Stimulated activated CD4-positive, alpha-beta T cell treated with anti-CD3 and anti-CD28 coated beads, Interleukin-4, amount 100 ng/mL, for 24 hours (primary cell): ENCODE results near the gene ATP11A.
"Not testable (repeated sequence)": the region's sequence is repeated elsewhere in the genome, so short reads cannot be mapped to it uniquely, and the experiment has no call there.

Experiments
- DNase-seq: peaks from one replicate; pipeline ENCODE4 v3.0.0-alpha.2; 2020

The ATP11A gene

DNA sequence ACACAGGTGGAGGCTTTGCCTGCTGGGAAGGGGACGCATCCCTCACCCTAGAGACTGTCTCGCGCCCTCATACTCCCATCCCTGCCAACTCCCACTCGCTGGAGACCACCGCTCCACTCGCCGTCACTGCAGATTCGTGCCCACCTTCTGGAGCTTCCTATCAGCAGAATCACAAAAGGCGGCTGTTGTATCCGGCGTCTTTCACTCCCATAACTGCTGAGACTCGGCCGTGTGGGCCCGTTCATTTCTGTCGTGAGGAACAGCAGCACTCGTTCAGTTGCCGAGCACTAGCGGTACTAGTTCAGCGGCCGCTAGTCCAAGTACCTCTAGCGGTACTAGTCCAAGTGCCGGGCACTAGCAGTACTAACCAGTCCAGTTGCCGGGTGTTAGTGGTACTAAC lies 154.6 kb downstream of the ATP11A start:
- no peak for DNase-seq

- no peak for DNase-seq
These were observed 155.0 kb downstream of the ATP11A start for GRCh38 chr13:112844879-112845278.

DNA sequence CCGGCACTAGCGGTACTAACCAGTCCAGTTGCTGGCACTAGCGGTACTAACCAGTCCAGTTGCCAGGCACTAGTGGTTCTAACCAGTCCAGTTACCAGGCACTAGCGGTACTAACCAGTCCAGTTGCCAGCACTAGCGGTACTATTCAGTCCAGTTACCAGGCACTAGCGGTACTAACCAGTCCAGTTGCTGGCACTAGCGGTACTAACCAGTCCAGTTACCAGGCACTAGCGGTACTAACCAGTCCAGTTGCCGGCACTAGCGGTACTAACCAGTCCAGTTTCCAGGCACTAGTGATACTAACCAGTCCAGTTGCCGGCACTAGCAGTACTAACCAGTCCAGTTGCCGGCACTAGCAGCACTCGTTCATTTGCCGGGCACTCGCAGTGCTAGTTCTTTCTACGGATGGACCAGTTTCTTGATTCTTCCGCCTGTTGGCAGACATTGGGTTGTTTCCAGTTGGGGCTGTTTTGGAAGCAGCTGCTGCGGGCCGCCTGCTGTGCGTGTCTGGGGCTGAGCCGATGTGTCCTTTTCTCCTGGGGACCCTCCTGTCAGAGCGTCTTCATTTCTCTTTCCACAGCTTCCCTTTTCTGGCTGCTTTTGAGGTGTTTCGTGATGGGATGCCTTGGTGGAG lies 155.8 kb downstream of the ATP11A start:
- no peak for DNase-seq

DNA sequence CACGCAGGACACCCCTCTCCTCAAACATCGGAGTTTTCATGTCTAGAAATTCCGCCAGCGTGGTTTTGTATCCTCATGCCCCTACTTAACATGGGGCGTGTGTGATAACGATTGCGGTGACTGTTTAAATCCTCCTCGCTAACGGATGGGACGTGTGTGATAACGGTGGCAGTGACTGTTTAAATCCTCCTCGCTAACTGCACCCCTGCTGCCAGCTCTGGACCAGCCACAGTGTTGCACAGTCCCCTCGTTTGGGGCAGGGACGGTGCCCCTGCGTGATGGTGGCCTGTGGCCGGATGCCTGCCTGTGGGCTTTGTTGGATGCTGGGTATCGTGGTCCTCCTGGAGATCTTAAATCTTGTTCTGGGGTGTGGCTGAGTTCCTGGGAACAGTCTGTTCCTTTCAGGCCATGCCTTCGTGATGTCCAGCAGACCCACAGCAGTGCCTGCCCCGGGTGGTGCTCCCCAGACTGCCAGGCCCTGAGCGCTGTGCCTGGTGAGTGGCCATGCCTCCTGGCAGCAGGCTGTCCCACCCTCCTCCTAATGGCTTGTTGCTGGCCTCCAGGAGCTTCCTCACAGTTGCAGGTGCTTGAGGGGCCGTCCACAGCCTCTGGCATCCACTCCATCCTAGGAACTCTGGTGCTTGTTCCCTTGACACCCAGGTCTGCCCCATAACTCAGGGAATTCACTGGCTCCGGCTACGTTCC lies 156.7 kb downstream of the ATP11A start:
- no peak for DNase-seq

GRCh38 chr13:112849500-112849899 lies 159.7 kb downstream of the ATP11A start:
- no peak for DNase-seq

GRCh38 chr13:112850273-112850672 lies 160.4 kb downstream of the ATP11A start:
- DNase-seq, result no peak

DNA sequence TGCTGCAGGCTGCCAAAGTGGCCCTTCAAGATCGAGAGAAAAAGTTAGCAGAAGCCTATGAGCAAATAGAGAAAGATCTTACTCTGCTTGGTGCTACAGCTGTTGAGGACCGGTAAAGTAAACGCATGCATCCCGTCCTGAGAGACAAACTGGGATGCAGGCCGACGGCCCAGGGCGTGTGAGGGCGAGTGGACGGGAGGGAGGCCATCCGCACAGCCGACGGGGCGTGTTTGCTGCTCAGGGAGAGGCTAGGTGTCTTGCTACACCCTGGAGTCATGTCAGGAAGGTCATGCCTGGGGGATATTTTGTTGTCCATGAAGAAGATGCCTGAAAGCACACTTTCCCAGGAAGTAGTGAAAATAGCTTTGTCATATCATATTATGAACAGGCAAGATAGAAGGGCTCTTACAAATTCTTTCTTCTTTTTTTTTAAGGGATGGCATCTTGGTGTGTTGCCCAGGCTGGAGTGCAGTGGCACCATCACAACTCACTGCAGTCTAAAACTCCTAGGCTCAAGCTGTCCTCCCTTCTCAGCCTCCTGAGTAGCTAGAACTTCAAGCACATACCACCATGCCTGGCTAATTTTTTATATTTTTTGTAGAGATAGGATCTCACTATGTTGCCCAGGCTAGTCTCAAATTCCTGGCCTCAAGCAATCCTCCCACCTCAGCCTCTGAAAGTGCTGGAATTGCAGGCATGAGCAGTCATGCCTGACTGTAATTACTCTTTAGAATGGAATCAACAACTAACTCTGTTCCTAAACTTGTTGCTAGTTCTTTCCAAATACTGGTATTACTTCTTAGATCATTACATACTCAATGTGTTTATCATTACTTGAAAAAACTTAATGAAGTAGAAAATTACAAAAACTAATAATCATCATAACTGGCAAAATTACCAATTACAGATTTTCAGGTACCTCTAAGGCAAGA lies 161.5 kb downstream of the ATP11A start:
- DNase-seq, result no peak

GRCh38 chr13:112852392-112852791 lies 162.6 kb downstream of the ATP11A start:
- no peak for DNase-seq

DNA sequence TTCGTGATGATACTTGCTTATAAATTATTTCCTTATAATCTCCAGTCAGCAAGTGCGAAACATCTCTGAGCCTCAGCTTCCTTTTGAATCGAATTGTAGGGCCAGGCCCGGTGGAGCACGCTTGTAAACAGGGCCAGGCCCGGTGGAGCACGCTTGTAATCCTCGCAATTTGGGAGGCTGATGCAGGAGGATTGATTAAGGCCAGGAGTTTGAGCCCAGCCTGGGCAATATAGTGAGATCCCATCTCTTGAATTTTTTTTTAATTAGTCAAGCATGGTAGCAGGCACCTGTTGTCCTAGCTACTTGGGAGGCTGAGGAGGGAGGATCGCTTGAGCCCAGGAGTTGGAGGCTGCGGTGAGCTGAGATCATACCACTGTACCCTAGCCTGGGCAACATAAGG lies 163.0 kb downstream of the ATP11A start:
- DNase-seq, result no peak

GRCh38 chr13:112854321-112854720 lies 164.5 kb downstream of the ATP11A start:
- DNase-seq, result no peak

DNA sequence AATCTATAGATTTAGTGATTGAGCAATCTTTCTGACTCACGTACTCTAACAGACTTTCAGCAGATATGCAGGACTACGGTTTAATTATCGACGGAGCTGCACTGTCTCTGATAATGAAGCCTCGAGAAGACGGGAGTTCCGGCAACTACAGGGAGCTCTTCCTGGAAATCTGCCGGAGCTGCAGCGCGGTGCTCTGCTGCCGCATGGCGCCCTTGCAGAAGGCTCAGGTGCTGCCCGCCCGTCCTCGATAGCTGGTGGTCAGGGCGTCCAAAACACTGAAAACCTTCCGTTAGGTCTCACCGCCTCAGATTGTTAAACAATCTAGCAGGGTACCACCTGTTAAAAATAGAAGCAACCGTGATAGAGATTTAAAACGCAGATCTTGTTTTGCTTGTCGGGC lies 166.0 kb downstream of the ATP11A start:
- no peak for DNase-seq

DNA sequence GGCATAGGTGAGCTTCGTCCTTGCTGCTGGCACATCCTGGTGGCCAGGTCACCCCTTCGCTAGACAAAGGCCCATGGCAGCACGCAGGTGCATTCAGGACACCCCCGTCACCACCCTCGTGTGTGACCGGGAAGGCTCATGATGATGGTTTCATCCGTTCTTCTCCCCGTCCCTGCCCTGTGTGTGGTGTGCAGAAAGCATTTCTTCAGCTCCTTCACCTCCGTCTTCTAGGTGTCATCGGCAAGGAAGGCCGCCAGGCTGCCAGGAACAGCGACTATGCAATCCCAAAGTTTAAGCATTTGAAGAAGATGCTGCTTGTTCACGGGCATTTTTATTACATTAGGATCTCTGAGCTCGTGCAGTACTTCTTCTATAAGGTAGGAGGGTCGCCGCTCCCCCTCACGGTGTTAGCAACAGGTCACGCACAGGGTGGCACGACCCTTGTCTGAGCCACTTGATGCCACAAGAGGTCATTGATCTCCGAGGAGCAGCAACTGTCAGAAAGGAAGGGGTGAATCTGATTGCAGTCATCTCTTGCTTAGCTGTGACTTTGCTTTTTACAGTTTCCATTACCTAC lies 168.2 kb downstream of the ATP11A start:
- DNase-seq, result no peak

- no peak for DNase-seq
These were observed 169.4 kb downstream of the ATP11A start for GRCh38 chr13:112859128-112859816.

GRCh38 chr13:112859817-112860190 lies 170.0 kb downstream of the ATP11A start:
- no peak for DNase-seq

DNA sequence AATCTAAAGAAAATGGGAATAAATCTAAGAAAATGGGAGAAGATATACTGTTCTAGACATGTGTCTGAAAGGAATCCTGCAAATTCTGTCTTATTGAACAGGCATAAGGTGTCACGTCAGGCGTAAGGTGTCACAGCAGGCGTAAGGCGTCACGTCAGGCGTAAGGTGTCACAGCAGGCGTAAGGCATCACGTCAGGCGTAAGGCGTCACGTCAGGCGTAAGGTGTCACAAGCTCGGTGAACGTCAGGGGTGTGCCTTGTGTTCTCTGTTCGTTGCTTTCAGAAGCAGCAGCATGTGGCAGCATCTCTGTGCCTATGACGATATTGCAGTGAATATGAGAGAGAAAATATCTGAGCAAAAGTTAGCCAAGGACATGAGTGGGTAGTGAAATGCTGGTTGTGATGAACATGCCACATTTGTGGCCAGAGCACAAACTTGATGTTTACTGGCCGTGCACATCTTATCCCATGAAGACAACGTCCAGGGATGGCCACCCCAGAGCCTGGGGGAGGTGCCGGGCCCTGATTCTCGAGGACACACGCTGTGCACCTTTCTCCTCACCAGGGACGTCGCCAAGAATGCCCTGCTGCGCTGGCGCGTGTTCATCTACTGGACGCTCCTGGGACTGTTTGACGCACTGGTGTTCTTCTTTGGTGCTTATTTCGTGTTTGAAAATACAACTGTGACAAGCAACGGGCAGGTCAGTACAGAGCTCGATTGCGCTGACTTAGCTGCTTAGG lies 172.2 kb downstream of the ATP11A start:
- DNase-seq, result no peak

GRCh38 chr13:112863356-112863755 lies 173.5 kb downstream of the ATP11A start:
- DNase-seq, result not testable (repeated sequence)

DNA sequence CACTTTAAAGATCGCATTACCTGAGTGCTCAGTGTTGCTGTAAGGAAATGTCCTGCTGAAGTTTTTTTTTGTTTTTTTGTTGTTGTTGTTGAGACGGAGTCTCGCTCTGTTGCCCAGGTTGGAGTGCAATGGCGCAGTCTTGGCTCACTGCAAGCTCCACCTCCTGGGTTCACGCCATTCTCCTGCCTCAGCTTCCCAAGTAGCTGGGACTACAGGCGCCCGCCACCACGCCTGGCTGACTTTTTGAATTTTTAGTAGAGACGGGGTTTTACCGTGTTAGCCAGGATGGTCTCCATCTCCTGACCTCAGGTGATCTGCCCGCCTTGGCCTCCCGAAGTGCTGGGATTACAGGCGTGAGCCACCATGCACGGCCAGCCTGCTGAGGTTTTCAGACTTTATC lies 175.6 kb downstream of the ATP11A start:
- not testable (repeated sequence) for DNase-seq

DNA sequence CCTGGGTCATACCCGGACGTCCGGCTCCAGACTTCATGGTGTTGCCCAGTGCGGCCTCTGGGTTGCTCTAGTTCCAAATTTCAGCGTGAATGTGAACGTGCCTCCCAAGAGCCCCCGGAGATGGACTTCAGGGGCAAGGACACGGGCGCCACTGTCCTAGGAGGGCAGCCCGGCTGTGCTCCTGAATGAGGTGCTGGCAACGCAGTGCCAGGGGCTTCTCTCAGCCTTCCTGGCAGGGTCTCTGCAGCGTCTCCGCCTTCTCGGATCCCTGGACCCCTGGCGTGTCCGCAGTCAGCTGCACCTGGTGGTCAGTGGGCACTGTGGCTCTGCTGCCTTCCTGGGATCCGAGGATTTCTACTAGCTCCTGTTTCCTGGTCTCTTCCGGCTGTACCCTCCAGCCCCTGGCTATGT lies 177.5 kb downstream of the ATP11A start:
- DNase-seq, result no peak

DNA sequence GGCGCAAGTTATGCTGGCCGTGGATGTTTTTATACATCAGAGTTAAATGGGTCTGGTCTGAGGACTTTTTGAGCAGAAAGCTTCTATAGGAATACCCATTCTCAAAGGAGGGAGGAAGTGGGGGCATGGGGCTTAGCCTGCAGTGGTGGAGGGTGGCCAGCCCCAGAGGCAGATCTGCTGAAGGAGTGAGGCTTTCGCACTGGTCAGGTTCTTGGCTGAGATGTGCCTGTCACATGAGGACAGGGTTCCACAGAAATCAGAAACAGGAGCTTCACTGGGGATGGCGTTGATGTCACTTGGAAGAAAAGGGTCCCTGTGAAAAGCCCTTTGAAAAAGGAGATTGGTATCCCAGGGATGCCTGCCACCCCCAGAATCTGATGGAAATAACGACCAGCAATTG lies 178.5 kb downstream of the ATP11A start:
- DNase-seq, result no peak

GRCh38 chr13:112869202-112870050 lies 179.6 kb downstream of the ATP11A start:
- DNase-seq, result no peak

DNA sequence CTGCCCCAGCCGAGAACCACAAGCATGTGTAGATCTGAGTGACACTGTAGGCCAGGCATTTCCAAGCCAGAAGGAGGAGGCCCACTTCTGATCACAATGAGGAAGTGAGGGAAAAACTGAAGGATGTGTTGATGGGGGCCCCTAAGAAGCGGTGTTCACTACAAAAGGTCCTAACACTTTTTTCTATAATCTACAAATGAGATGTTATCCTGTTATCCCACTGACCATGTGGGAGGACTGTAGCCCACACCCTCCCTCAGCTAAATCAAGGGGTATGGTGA lies 180.2 kb downstream of the ATP11A start:
- no peak for DNase-seq
